ENCODE results near the gene ARHGAP23. TPM values are rescaled to one million over a fixed set of nuclear protein-coding genes. Genes with fewer than 3 reads are reported as not detected.
A peak's percentile ranks its signal among the peaks of the same experiment; 100 is the strongest.

The ARHGAP23 gene
- total RNA-seq, 4 donors from 2014 or later, result 13.0 to 40.8 (median 24.6) TPM

DNA sequence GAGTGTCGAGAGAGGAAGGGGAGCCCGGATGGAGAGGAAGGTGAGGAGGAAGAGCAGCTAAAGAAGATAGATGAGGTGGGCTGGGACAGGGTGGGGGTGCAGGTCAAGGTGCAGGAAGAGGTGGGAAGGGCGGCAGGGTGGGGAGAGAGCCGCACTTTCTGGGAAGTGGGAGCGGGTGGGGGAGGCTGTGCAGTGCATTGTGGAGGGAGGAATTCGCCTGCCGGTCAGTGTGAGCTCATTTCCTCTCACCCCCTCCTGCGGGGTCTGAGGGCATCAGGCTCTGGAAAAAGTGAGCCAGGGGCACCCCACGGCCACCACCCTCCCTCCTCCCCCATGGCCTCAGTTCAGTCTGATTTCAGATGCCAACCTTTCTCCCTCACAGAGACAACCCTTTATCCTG, 2.5 kb upstream of the ARHGAP23 start:
- peaks cover 8 to 26% of the 10 kb centered on the region in 2 donors for H3K4me1 ChIP-seq
- H3K27ac ChIP-seq, result peak overlapping the region in 2 of 3 donors; percentile 30 to 32
- peaks cover 4% of the 10 kb centered on the region for H3K27me3 ChIP-seq
- H3K4me3 ChIP-seq (replicated peaks in 1 of 3), result no peak overlapping the region
- intact Hi-C loops (cut with DNase I), result loop anchor here (10.0 kb wide), 2 partner anchors 49 to 159 kb away; no protein-coding TSS in a partner anchor
- DNase-seq, result no peak
- no peak for TF ChIP-seq POLR2A (IDR thresholded peaks at IDR 0.05)
- TF ChIP-seq, protein P1, sequence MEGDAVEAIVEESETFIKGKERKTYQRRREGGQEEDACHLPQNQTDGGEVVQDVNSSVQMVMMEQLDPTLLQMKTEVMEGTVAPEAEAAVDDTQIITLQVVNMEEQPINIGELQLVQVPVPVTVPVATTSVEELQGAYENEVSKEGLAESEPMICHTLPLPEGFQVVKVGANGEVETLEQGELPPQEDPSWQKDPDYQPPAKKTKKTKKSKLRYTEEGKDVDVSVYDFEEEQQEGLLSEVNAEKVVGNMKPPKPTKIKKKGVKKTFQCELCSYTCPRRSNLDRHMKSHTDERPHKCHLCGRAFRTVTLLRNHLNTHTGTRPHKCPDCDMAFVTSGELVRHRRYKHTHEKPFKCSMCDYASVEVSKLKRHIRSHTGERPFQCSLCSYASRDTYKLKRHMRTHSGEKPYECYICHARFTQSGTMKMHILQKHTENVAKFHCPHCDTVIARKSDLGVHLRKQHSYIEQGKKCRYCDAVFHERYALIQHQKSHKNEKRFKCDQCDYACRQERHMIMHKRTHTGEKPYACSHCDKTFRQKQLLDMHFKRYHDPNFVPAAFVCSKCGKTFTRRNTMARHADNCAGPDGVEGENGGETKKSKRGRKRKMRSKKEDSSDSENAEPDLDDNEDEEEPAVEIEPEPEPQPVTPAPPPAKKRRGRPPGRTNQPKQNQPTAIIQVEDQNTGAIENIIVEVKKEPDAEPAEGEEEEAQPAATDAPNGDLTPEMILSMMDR (IDR thresholded peaks at IDR 0.05), result no peak
- H3K36me3 ChIP-seq, result no peaks in the 10 kb centered on the region
- H3K9me3 ChIP-seq, result no peaks in the 10 kb centered on the region
- WGBS, 2 donors, result 62 to 71% methylated on average over 9 of the region's 9 CpGs

DNA sequence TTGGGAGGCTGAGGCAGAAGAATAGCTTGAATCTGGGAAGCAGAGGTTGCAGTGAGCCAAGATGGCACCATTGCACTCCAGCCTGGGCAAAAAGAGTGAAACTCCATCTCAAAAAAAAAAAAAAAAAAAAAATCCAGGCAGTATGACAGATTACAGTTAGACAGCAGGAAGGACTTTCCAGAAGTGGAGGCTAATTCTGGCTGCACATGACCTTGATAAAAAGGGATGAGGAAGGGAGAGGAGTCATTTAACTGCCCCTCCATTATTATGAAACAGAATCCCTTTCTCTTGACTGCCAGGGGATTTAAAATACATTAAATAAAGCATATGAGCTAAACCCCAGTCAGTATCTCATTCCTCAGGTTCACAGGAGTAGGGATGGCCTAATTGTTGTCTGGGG, 1.8 kb upstream of the ARHGAP23 start:
- intact Hi-C loops (cut with DNase I), result loop anchor here (10.0 kb wide), 2 partner anchors 48 to 158 kb away; no protein-coding TSS in a partner anchor
- TF ChIP-seq POLR2A (IDR thresholded peaks at IDR 0.05), result no peak
- TF ChIP-seq, protein P1 (IDR thresholded peaks at IDR 0.05), result no peak
- H3K27me3 ChIP-seq, result no peaks in the 10 kb centered on the region
- H3K36me3 ChIP-seq, result no peaks in the 10 kb centered on the region
- H3K9me3 ChIP-seq, result no peaks in the 10 kb centered on the region
- no peak overlapping the region for H3K27ac ChIP-seq
- H3K4me1 ChIP-seq, result peaks cover 8 to 26% of the 10 kb centered on the region in 2 donors
- DNase-seq, result no peak
- H3K4me3 ChIP-seq (replicated peaks in 1 of 3), result no peak overlapping the region

DNA sequence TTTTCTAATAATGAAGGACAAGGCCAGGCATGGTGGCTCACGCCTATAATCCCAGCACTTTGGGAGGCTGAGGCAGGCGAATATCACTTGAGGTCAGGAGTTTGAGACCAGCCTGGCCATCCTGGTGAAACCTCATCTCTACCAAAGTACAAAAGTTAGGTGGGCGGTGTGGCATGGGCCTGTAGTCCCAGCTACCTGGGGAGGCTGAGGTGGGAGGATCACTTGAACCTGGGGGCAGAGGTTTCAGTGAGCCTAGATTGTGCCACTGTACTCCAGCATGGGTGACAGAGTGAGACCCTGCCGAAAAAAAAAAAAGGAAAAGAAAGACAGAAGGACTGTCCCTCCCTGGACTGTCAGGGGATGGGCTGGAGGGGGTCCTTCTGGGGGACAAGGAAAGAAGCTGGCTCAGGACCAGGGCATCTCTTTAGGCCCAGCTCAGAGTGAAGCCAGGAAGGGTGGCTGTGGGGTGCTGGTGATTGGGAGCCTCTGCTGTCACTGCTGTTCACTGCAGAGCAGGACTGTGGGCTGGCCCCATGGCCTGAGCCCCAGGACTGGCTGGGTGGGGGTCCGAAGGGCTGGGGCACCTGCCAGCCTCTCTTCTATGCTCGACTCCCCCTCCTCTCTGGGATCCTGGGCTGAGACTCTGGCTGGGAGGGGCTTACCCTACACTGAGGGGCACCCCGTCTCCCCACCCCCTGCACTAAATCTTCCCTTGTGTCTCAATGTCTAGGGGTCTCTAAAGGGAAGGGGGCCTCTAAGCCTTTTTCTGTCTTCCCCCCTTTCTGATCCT, 909 bp upstream of the ARHGAP23 start:
- Histone ChIP-seq H3K36me3 (no peaks in the 10 kb centered on the region), H3K4me1 (peaks cover 8 to 26% of the 10 kb centered on the region in 2 donors)

DNA sequence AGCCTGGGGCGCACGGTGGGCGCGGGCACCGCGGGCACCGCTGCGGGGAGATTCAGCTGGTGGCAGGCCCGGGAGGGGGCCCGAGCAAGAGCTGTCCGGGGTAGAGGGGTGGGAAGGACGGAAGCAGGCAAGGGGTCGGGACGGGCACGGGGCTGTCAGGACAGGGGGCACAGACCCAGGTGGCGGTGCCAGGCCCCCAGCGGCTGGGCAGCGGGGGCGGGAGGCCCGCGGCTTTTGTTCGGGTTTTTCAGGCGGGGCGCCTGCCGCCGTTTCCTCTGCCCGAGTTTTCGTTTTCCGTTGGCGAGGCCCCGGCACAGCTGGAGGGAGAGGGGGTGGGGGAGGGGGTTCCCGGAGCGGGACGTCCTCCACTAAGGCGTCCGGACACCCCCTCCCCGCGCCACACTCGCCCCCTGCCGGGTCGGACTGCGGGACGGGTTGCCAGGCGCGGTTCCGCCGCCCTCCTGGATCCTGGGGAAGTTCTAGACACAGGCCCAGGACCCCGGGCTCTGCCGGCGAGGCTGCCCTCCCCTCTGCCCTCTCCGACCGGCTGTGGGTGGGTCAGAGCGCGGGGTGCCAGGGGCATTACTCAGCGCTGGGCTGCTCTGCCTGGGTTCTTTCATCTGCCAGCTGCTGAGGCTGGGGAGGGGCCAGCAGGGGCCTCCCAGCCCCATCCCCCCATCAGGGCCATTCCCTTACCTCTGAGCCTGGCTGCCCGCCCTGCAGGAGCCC, 543 bp downstream of the ARHGAP23 start:
- no peaks in the 10 kb centered on the region for H3K36me3 ChIP-seq
- TF ChIP-seq POLR2A (IDR thresholded peaks at IDR 0.05), result no peak
- TF ChIP-seq, protein P1 (IDR thresholded peaks at IDR 0.05), result no peak
- peak overlapping the region; percentile 83 to 92 (median 86) for H3K4me3 ChIP-seq (replicated peaks in 1 of 3)
- WGBS, 2 donors, result 1 to 11% methylated on average over 3 to 38 of the region's 56 CpGs
- peak overlapping the region; percentile 64 to 85 (median 65) for H3K27ac ChIP-seq
- no peaks in the 10 kb centered on the region for H3K9me3 ChIP-seq
- H3K4me1 ChIP-seq, result peaks cover 8 to 26% of the 10 kb centered on the region in 2 donors
- H3K27me3 ChIP-seq, result no peaks in the 10 kb centered on the region
- peak; percentile 52 to 61 for DNase-seq
- intact Hi-C loops (cut with DNase I), result loop anchor here (10.0 kb wide), 2 partner anchors 46 to 156 kb away; no protein-coding TSS in a partner anchor

More for the DNA sequence above, 909 bp upstream of the ARHGAP23 start:
- intact Hi-C loops (cut with DNase I), result loop anchor here (10.0 kb wide), 2 partner anchors 47 to 157 kb away; no protein-coding TSS in a partner anchor
- Histone ChIP-seq H3K4me3 (replicated peaks in 1 of 3) (peak overlapping the region in 1 of 3 donors; percentile 83), H3K9me3 (no peaks in the 10 kb centered on the region), H3K27me3 (no peaks in the 10 kb centered on the region), H3K27ac (peak overlapping the region in 2 of 3 donors; percentile 64 to 85)
- no peak for DNase-seq
- WGBS, 2 donors, result 64 to 69% methylated on average over 7 of the region's 7 CpGs
- TF ChIP-seq, protein P1 (IDR thresholded peaks at IDR 0.05), result no peak
- no peak for TF ChIP-seq POLR2A (IDR thresholded peaks at IDR 0.05)

Data from thyroid gland (tissue), 4 donors.